ENCODE measurements around the gene RNPEPL1.

GRCh38 chr2:240531038-240531437 is 37.2 kb upstream of the RNPEPL1 start:
- TF ChIP-seq CTCF (IDR thresholded peaks at IDR 0.05) (no peak), POLR2A (IDR thresholded peaks at IDR 0.05) (no peak)

Data from adrenal gland (tissue), 5 donors.